NCI-H748 (cell line): ENCODE measurements around the gene FGFBP1.
A peak's percentile ranks its signal among the peaks of the same experiment; 100 is the strongest.

Experiments
- DNase-seq: peaks from one replicate; lab custom pipeline; 2025; ENCODE audit not compliant: unreplicated experiment; lab: John Stamatoyannopoulos, UW

Gene FGFBP1

GRCh38 chr4:15938640-15939039, at the start of gene FGFBP1:
Gene FGFBP1 (minus strand): TSS chr4:15938740. CDS start chr4:15936632, 2,108 bp downstream.
- DNase-seq = no peak

DNA sequence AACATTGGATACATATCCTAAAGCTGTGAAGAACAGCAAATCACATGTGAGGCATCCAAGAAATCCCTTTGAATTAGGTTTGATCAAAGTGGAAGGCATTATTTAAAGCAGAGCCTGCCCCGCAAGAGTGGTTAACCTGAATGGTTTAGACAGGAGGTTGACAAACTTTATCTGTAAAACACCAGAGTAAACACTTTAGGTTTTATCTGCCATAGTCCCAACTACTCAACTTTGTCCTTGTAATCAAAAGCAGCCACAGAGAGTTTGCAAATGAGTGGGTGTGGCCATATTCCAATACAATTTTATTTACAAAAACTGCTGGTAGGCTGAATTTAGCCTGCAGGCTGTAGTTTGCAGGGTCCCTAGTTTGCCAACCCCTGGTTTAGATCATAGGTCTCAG, 49.7 kb upstream of the FGFBP1 start:
- DNase-seq = no peak

DNA sequence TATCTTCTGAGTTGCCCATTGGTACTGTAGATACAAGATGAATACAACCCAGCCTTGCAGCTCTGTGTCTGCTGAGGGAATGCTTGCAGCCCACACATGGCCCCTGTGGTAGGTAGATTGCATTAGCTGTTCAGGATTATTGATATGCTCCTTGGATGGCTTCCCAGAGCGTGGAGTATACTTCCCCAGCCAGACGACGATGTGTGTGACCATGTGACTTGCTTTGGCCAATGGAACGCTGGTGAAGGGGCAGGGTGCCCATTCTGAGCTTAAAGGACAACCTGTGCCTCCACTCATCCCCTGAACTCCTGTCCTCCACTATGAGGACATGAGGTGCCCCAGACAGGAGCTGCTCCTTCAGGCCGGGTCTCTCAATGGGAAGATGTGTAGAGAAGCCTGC, 48.4 kb upstream of the FGFBP1 start:
- no peak for DNase-seq

- no peak for DNase-seq
Measured at GRCh38 chr4:15983610-15984009, 45.1 kb upstream of the FGFBP1 start.

GRCh38 chr4:15982842-15983524, 44.4 kb upstream of the FGFBP1 start:
- no peak for DNase-seq

DNA sequence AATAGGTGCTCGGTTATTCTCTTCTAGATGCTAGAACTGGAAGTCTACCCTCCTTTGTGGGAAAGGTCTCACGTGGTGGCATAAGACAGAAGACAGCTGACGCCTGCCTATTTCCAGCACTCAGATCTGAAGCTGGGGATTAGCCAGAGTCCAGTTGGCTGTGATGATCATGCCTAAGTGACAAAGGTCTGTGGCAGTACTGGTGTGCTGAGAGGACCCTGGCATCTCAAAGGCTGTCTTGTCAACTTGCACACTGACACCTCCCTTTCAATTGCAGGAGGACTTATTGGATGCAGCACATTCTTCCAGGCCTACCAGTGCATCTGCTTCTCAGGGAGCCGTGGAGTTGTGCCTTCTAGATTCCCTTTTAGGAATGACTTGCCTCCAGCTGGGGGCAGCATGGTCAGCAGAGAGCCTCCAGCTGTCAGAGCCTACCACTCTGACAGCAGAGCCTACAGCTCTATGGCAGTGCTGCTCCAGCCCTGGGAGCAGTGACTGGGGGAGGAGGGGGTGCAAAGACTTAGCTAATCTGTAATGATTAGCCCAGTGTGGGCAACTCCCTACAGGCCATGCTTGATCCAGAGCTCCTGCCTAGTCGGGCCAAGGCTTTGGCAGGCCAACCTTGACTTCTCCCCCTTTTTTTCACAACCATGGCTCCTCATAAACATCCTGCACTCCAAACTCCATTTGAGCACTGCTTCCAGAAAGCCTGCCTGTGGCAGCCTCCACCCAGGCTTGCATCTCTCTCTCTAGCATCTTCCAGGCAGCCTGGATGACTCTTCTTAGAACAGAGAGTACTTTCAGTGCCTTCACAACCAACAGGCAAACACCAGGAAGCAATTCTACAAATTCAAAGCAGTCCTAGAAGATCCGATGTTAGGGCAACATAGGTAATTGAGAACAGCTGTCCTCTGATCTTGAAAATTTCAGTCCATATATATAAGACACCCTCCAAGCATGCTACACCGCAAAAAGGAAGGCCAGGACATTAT, 38.2 kb upstream of the FGFBP1 start:
- no peak for DNase-seq

DNA sequence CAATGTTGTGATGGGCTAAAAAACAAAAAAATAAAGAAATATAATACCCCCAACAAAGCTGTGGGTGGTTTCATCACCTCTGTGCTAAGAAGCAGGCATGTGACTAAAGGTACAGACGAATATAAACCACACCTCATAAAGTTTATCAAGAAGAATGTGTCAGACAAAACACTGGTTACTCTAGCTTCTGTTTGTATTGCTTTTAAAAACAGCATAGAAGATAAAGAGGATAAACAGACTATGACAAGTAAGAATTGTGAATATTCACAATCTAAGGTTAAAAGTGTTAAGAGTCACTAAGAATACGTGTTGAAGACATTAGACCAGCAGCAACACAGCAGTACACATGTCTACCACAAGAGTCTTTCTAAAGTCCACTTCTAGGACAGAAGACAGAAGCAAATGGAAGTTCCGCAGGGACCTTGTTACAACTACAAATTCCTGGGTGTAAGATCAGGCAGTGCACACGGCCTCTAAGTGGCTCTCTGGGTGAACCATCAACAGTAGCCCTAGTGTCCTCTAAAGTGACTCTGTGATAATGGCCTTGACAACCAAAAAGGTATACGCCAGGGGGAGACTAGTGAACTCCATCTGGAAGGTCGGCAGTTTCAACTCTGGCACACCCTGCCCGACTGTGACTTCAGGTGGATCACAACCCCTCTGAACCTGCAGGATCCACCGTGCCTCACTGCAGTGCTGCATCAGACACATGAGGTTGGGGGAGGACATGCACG, 32.7 kb upstream of the FGFBP1 start:
- DNase-seq = no peak

DNA sequence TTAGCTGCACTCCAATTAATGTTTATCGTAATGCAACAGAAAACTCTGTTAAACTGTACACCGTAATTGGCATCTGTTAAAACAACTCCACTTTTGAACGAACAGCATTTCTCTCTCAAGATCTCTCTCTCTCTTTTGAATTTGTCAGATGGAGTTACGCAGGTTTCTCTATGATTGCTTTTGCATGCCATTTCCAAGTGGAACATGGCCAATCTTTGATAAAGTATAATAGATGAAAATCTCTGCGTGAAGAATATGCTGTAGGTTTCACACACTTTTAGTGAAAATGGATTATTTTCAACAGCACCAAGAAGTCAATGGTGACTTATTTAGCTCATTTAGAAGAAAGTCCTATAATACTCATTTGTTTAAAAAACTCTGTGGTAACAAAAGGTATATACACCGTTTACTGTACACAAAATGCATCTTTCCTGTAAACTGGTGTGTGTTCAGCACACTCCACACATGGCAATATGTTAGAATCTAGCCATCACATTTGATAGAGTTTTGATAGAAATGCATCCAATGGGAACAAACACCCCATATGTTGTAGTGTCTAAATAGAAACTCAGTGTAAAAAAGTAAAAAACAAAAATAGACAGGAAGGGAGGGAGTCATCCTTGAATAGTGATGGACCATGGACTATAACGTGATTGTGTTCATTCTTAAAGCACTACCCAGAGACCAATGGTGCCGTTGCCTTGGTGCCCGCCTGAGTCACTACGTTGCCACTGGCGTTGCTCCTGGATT, 30.2 kb upstream of the FGFBP1 start:
- DNase-seq = no peak

- no peak for DNase-seq
Measured at GRCh38 chr4:15965325-15965724, 26.8 kb upstream of the FGFBP1 start.

DNA sequence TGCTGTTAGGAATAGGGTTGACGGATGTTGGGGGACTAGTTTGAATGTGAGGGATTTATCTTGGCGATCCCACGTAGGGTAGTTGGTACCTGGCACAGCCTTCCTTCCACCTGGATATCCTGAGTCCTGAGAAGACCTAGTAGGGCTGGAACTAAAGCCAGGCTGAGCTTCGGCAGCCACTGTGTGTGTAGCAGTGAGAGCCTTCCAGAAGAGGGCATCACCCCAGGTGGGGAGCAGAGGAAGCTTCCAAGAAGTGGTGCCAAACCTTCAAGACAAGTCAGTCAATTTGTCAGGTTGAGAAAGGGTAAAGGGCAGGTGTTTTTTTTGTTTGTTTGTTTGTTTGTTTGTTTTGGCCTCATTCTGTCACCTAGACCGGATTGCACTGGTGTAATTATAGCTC, 25.6 kb upstream of the FGFBP1 start:
- DNase-seq = no peak

DNA sequence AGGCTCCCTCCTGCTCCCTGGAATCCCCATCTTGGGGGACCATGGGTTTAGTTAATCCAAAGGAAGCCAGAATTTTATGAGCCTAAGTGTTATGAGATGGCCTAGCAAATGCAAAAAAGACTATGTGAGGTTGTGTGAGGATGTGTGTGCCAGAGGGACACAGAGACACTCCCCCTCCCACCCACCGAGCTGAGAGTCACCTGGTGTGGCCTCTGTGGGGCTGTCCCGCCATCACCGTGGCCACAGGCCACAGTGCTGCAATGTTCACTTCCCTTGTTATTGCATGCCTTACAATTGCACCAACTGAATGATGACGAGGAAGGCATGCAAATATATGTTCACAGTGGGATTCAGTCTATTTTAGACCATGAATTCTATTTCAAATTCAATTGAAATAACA, 25.0 kb upstream of the FGFBP1 start:
- DNase-seq = no peak

GRCh38 chr4:15963001-15963451, 24.5 kb upstream of the FGFBP1 start, which contains the start of gene FGFBP2:
Gene FGFBP2 (minus strand): TSS chr4:15963175. CDS start chr4:15963129, 46 bp downstream.
- peak; percentile 24 for DNase-seq

DNA sequence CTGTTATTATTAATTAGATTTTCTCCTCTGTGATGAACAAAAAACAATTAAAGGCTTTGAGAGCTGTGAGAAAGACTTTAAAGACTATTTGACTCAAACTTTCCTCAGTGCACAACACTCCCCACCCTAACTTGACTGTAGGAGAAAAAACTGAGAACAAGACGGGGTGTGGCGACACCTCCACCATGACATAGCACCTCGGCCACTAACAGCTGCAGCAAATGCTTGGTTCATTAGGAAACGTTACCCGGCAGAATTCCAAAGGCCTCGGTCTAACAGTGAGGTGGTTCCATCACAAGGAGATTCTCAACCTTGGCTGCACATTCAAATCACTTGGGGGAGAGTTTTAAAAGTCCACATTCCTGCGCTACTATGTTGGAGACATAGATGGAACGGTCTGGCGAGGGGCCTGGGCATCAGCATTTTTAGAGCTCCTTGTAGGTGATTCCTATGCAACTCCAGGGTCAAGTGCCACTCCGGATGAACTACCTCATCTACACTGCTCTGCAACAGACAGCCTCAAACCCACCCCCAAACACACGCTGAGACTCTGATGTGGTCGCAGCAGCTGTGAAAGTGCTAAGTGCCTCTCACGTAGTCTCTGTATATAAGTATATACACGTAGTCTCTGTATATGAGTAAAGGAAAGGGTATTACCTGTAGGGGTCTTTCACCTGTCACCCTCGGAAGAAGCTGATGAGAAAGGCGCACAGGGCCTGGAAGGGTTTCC, 23.4 kb upstream of the FGFBP1 start:
- no peak for DNase-seq

- DNase-seq = no peak
Measured at GRCh38 chr4:15958562-15958961, 20.0 kb upstream of the FGFBP1 start.

DNA sequence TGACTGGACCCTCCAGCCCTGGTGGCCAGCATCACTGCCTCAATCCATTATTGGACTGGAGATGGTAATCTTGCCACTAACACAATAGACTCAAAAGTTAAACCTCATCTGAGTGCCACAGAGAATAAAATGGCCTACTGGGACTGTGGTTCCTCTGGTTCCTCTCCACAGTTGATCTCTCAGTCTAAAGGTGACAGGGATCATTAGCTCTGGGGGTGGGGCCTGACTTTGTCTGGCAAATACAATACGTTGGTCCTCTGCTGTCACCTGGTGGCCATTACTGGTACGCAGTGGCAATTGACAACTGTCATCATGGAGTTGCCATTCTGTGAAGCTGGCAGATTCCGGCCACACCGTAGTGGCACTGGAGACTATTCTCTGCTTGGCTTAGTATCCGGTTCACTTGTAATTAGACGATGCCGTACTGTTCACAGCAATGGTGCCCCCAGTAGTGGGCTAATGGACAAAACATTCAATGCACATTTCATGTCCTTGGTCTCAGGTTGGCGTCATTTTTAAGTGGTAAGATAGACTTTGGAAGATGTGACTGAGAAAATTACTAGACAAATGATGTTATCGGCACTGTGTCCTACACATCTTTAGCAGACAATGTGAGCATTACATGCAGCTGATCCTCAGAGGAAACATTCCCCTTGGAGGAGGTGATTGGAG, 17.8 kb upstream of the FGFBP1 start:
- peak; percentile 75 for DNase-seq

- DNase-seq = no peak
Measured at GRCh38 chr4:15955670-15956069, 17.1 kb upstream of the FGFBP1 start.

DNA sequence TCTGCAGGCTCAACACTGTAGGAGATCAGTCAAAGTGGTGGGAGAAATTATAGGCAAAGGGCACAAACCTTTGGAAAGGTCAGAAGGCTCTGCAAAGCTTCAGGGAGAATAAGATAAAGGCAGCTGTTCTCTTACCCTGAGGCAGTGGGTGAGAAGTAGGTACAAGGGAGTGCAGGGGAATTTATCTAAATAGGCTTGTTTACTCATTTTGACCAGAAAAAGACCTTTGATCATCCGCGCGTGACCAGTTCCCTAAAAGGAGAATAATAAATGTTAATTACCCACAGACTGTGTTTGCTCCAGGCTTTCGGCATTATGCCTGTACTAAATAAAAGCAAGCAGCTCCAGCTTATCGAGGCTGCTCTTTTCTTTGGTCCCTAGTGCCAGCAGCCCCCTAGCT, 15.1 kb upstream of the FGFBP1 start:
- DNase-seq = no peak

DNA sequence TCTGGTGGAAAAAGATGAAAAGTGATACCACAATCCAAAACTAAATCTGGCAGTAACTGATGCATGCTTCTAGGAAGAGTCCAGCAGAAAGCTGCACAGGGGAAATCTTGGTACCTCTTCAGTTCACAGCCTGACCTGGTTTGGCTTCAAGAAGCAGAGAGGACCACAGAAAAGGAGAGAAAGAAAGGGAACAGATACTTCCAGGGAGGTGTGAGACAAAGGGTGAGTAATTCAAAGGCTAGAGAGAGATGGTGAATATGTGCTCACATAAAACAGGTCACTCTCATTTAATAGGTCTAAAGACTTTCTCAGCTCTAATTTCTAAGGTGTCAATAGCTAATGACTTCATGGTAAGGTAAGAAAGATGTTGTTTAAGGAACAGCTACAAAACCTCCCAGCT, 13.2 kb upstream of the FGFBP1 start:
- no peak for DNase-seq

GRCh38 chr4:15948826-15949225, 10.3 kb upstream of the FGFBP1 start:
- no peak for DNase-seq
